HCT116 (cell line): ENCODE results near the gene GP9. TPM values are rescaled to one million over a fixed set of nuclear protein-coding genes. Genes with fewer than 3 reads are reported as not detected.

Experiments
- ATAC-seq: fragments of 200-7000 bp; cut with Tn5 transposase; 2 replicates; pipeline ENCODE4 v1.9.1; 2020; ENCODE audit warnings: mild to moderate bottlenecking, moderate library complexity
- BruUV-seq: library from RNA; stranded (reverse); fragments of 400-500 nt; replicated peaks from 2 replicates; lab custom pipeline; 2021; lab: Mats Ljungman, UMichigan
- CTCF ChIA-PET: fragments of 300-600 bp; sonication (Branson Sonifier 250); formaldehyde crosslinking; loops from one replicate; lab custom pipeline; 2021; ENCODE audit warnings: antibody characterized with exemption; lab: Charles Lee
- POLR2A ChIA-PET: fragments of 300-600, 350-600 bp; sonication (Branson Sonifier 250); formaldehyde crosslinking; loops from one replicate; lab custom pipeline; 2021; ENCODE audit warnings: antibody characterized with exemption; lab: Charles Lee
- RAD21 ChIA-PET, 2 experiments: fragments of 300-600 bp; sonication (Branson Sonifier 250); formaldehyde crosslinking; loops; one replicate each; lab custom pipeline; 2023; ENCODE audit warnings: low total read pairs in 2 of 2; ENCODE audit not compliant: uncharacterized antibody in 2 of 2, unreplicated experiment in 2 of 2, low non-redundant PET in 1 of 2; lab: Charles Lee
- DNase-seq: peaks from one replicate; pipeline ENCODE4 v3.0.0-alpha.2; 2010; ENCODE audit warnings: low read depth, low spot score
- H2AFZ ChIP-seq: fragments of 200-600 bp; shearing (Covaris generic), sonication (generic); 2 replicates; pipeline ENCODE4 v1.6.1; 2017; ENCODE audit warnings: low read depth, mixed run types, mixed read lengths, antibody characterized with exemption, low read length; ENCODE audit not compliant: poor library complexity, severe bottlenecking
- H3K27ac ChIP-seq: 2 replicates; pipeline ENCODE4 v1.5.1; 2012; ENCODE audit warnings: low read depth, low read length
- H3K27me3 ChIP-seq: fragments of 200-600 bp; sonication (generic); 2 replicates; pipeline ENCODE4 v1.6.1; 2016; ENCODE audit warnings: mixed run types, low read length, mixed read lengths; ENCODE audit not compliant: insufficient read depth
- H3K36me3 ChIP-seq, 2 experiments: fragments of 200-500 bp in 1 of 2; fragments of 200-600 bp in 1 of 2; sonication (Bioruptor generic) in 1 of 2; sonication (generic) in 1 of 2; 2 replicates each; pipeline versions ENCODE4 v1.5.1 to v1.6.1; 2014 to 2016; ENCODE audit warnings: low read length in 2 of 2, inconsistent platforms in 1 of 2, mixed read lengths in 1 of 2, mixed run types in 1 of 2; ENCODE audit not compliant: insufficient read depth in 2 of 2, control insufficient read depth in 1 of 2
- H3K4me1 ChIP-seq, 2 experiments: fragments of 200-600 bp in 1 of 2; sonication (generic) in 1 of 2; 2 replicates each; pipeline versions ENCODE4 v1.5.1 to v1.6.1; 2012 to 2017; ENCODE audit warnings: low read length in 2 of 2, inconsistent platforms in 1 of 2, mild to moderate bottlenecking in 1 of 2, mixed read lengths in 1 of 2, mixed run types in 1 of 2, moderate library complexity in 1 of 2; ENCODE audit not compliant: insufficient read depth in 2 of 2, control insufficient read depth in 1 of 2
- H3K4me2 ChIP-seq: fragments of 200-600 bp; sonication (generic); 2 replicates; pipeline ENCODE4 v1.6.1; 2017; ENCODE audit warnings: mixed run types, low read length, mixed read lengths
- H3K4me3 ChIP-seq, 2 experiments: fragments of 200-600 bp in 1 of 2; sonication (generic) in 1 of 2; replicated peaks in 1 of 2; 2 replicates each; pipeline ENCODE4 v1.5.1; 2011 to 2016; ENCODE audit warnings: low read length in 2 of 2, control low read depth in 1 of 2, low read depth in 1 of 2, mild to moderate bottlenecking in 1 of 2, mixed read lengths in 1 of 2, mixed run types in 1 of 2
- H3K79me2 ChIP-seq: fragments of 200-600 bp; sonication (generic); 2 replicates; pipeline ENCODE4 v1.6.1; 2017; ENCODE audit warnings: mild to moderate bottlenecking, mixed run types, low read length, moderate library complexity, mixed read lengths; ENCODE audit not compliant: insufficient read depth
- H3K9ac ChIP-seq: fragments of 200-600 bp; sonication (generic); 2 replicates; pipeline ENCODE4 v1.6.1; 2016; ENCODE audit warnings: low read length, mixed read lengths
- H3K9me2 ChIP-seq: fragments of 200-600 bp; sonication (generic), shearing (Covaris generic); 2 replicates; pipeline ENCODE4 v1.6.1; 2017; ENCODE audit warnings: mixed run types, mild to moderate bottlenecking, moderate library complexity; ENCODE audit not compliant: insufficient read depth
- H3K9me3 ChIP-seq, 2 experiments: fragments of 200-500 bp in 1 of 2; fragments of 200-600 bp in 1 of 2; sonication (Bioruptor generic) in 1 of 2; sonication (generic) in 1 of 2; 2 replicates each; pipeline ENCODE4 v1.6.1; 2014 to 2017; ENCODE audit warnings: low read length in 2 of 2, mixed read lengths in 2 of 2, inconsistent platforms in 1 of 2, low read depth in 1 of 2, mild to moderate bottlenecking in 1 of 2, mixed run types in 1 of 2, moderate library complexity in 1 of 2; ENCODE audit not compliant: control insufficient read depth in 1 of 2, insufficient read depth in 1 of 2
- H4K20me1 ChIP-seq: fragments of 200-600 bp; sonication (generic), shearing (Covaris generic); 2 replicates; pipeline ENCODE4 v1.6.1; 2017; ENCODE audit warnings: mixed run types, mild to moderate bottlenecking, moderate library complexity; ENCODE audit not compliant: insufficient read depth
- ATF3 ChIP-seq: IDR thresholded peaks from 2 replicates; pipeline ENCODE4 v1.6.1; 2012
- CTCF ChIP-seq, 3 experiments: fragments of 200-600 bp in 1 of 3; sonication (generic) in 1 of 3; IDR thresholded peaks in 2 of 3; conservative IDR thresholded peaks in 1 of 3; 2 replicates each; pipeline ENCODE4 v1.5.1; 2012 to 2017; ENCODE audit warnings: low read depth in 2 of 3, low read length in 2 of 3, antibody characterized with exemption in 1 of 3, borderline replicate concordance in 1 of 3, control low read depth in 1 of 3, mild to moderate bottlenecking in 1 of 3, mixed read lengths in 1 of 3, mixed run types in 1 of 3, moderate library complexity in 1 of 3; ENCODE audit not compliant: insufficient read depth in 1 of 3
- FOSL1 ChIP-seq: IDR thresholded peaks from 2 replicates; pipeline ENCODE4 v1.6.1; 2012; ENCODE audit warnings: low read depth
- MAX ChIP-seq: IDR thresholded peaks from 2 replicates; pipeline ENCODE4 v1.6.1; 2012
- POLR2A ChIP-seq: IDR thresholded peaks from 2 replicates; pipeline ENCODE4 v1.7.0; 2011; ENCODE audit warnings: borderline replicate concordance; ENCODE audit not compliant: insufficient read depth, insufficient read length; ENCODE audit errors: extremely low read depth
- REST ChIP-seq: IDR thresholded peaks from 2 replicates; pipeline ENCODE4 v1.6.1; 2012; ENCODE audit warnings: low read depth
- intact Hi-C: fragments of 100-400 bp; cut with micrococcal nuclease; formaldehyde crosslinking; loops from 2 replicates; pipeline ENCODE4 v1.10.0; 2022
- total RNA-seq: library from RNA; stranded (reverse); gene quantifications from one replicate; pipeline ENCODE4 v1.2.1, GENCODE V29; 2021; ENCODE audit not compliant: unreplicated experiment

GP9 gene
- total RNA-seq, 1 experiment from 2014 or later = not detected

- ATAC-seq = no peak
- BruUV-seq = no TSS peak
- H3K27ac ChIP-seq = no peak overlapping the region
- no peaks in the 10 kb centered on the region for H4K20me1 ChIP-seq
- ChIA-PET POLR2A (no interaction called here), CTCF (interaction anchor here (0.5 to 2.1 kb wide), 2 partner anchors 23 to 231 kb away, joined by 3 to 10 read pairs; no protein-coding TSS in a partner anchor), RAD21 (no interaction called here)
- H3K9ac ChIP-seq = no peak overlapping the region
- TF ChIP-seq POLR2A (no peak), FOSL1 (no peak), MAX (no peak), CTCF (IDR thresholded peaks at IDR 0.05 in 2 of 3, conservative IDR thresholded peaks at IDR 0.05 in 1 of 3; ENCODE audit: borderline replicate concordance in 1 of 3, insufficient read depth in 1 of 3, low read depth in 2 of 3, low read length in 2 of 3) (no peak), ATF3 (no peak), REST (no peak)
- H3K36me3 ChIP-seq = no peaks in the 10 kb centered on the region
- H2AFZ ChIP-seq = no peak overlapping the region
- H3K9me2 ChIP-seq = no peaks in the 10 kb centered on the region
- H3K4me1 ChIP-seq = peaks cover 11 to 16% of the 10 kb centered on the region in 2 experiments
- H3K4me2 ChIP-seq = no peak overlapping the region
- DNase-seq = no peak
- H3K4me3 ChIP-seq = no peak overlapping the region
- no peaks in the 10 kb centered on the region for H3K27me3 ChIP-seq
- intact Hi-C loops = no loop called here
- H3K79me2 ChIP-seq = no peaks in the 10 kb centered on the region
- H3K9me3 ChIP-seq = no peaks in the 10 kb centered on the region
Observed at GRCh38 chr3:129014793-129015345, 45.7 kb upstream of the GP9 start.
